Neural cell (in vitro differentiated cells): ENCODE data around the gene KLHL6. TPM values are rescaled to one million over a fixed set of nuclear protein-coding genes. Genes with fewer than 3 reads are reported as not detected.

Experiments
- H2AFZ ChIP-seq: fragments of 200-600, 300-800 bp; sonication (generic), shearing (Covaris generic); 2 replicates; pipeline ENCODE4 v1.6.0; 2014; ENCODE audit warnings: low read depth, mild to moderate bottlenecking, antibody characterized with exemption, low read length, moderate library complexity
- H3F3A ChIP-seq: fragments of 200-600 bp; shearing (Covaris generic); 2 replicates; pipeline ENCODE4 v1.6.1; 2016; ENCODE audit warnings: mild to moderate bottlenecking, moderate library complexity, mixed read lengths, antibody characterized with exemption, low read length; ENCODE audit not compliant: insufficient read depth, poor library complexity, severe bottlenecking
- H3K27ac ChIP-seq: fragments of 200-600, 300-800 bp; sonication (generic), shearing (Covaris generic); 2 replicates; pipeline ENCODE4 v1.5.1; 2014; ENCODE audit warnings: mild to moderate bottlenecking, low read length, moderate library complexity
- H3K27me3 ChIP-seq: fragments of 300-800, 200-600 bp; sonication (generic), shearing (Covaris generic); 2 replicates; pipeline ENCODE4 v1.6.0; 2014; ENCODE audit warnings: mild to moderate bottlenecking, low read depth, low read length, moderate library complexity; ENCODE audit not compliant: insufficient read depth
- H3K36me3 ChIP-seq: fragments of 300-800, 200-600 bp; sonication (generic), shearing (Covaris generic); 2 replicates; pipeline ENCODE4 v1.5.1; 2014; ENCODE audit warnings: mild to moderate bottlenecking, antibody characterized with exemption, low read length, moderate library complexity; ENCODE audit not compliant: insufficient read depth
- H3K4me2 ChIP-seq: fragments of 300-800, 200-600 bp; sonication (generic), shearing (Covaris generic); 2 replicates; pipeline ENCODE4 v1.6.0; 2014; ENCODE audit warnings: mild to moderate bottlenecking, low read length
- H3K4me3 ChIP-seq: fragments of 300-800, 200-600 bp; sonication (generic), shearing (Covaris generic); 2 replicates; pipeline ENCODE4 v1.5.1; 2014; ENCODE audit warnings: mild to moderate bottlenecking, low read length, moderate library complexity
- H3K79me2 ChIP-seq: fragments of 200-600 bp; shearing (Covaris generic); replicated peaks from 2 replicates; pipeline ENCODE4 v1.6.0; 2014; ENCODE audit warnings: mild to moderate bottlenecking, low read length, moderate library complexity; ENCODE audit not compliant: insufficient read depth
- H3K9ac ChIP-seq: fragments of 300-800, 200-600 bp; sonication (generic), shearing (Covaris generic); 2 replicates; pipeline ENCODE4 v1.6.1; 2016; ENCODE audit warnings: mild to moderate bottlenecking, low read length, mixed read lengths
- H3K9me2 ChIP-seq: fragments of 200-600 bp; shearing (Covaris generic); 2 replicates; pipeline ENCODE4 v1.6.1; 2016; ENCODE audit warnings: mild to moderate bottlenecking, low read length, mixed read lengths; ENCODE audit not compliant: insufficient read depth
- H3K9me3 ChIP-seq: fragments of 200-600, 300-800 bp; sonication (generic), shearing (Covaris generic); 2 replicates; pipeline ENCODE4 v1.6.1; 2016; ENCODE audit warnings: mild to moderate bottlenecking, mixed run types, low read length, moderate library complexity, mixed read lengths
- H4K20me1 ChIP-seq: fragments of 200-600 bp; shearing (Covaris generic); 2 replicates; pipeline ENCODE4 v1.6.1; 2016; ENCODE audit warnings: mild to moderate bottlenecking, mixed run types; ENCODE audit not compliant: insufficient read depth
- CTCF ChIP-seq: fragments of 450-650 bp; IDR thresholded peaks from 2 replicates; pipeline ENCODE4 v1.5.1; 2014; ENCODE audit warnings: antibody characterized with exemption, mild to moderate bottlenecking, moderate library complexity; ENCODE audit not compliant: poor library complexity, severe bottlenecking
- EP300 ChIP-seq: fragments of 450-650 bp; conservative IDR thresholded peaks from 2 replicates; pipeline ENCODE4 v1.6.1; 2014; ENCODE audit warnings: antibody characterized with exemption, mild to moderate bottlenecking, moderate library complexity; ENCODE audit not compliant: poor library complexity, severe bottlenecking
- EZH2 ChIP-seq: fragments of 200-600, 300-800 bp; shearing (Covaris generic), sonication (generic); IDR thresholded peaks from 2 replicates; pipeline ENCODE4 v1.6.1; 2014; ENCODE audit warnings: antibody characterized with exemption, low read length, borderline replicate concordance, mild to moderate bottlenecking; ENCODE audit not compliant: insufficient read depth, poor library complexity, severe bottlenecking
- MXI1 ChIP-seq: fragments of 450-650 bp; conservative IDR thresholded peaks from 2 replicates; pipeline ENCODE4 v1.6.1; 2014; ENCODE audit warnings: antibody characterized with exemption, mild to moderate bottlenecking; ENCODE audit not compliant: poor library complexity, severe bottlenecking
- POLR2AphosphoS5 ChIP-seq: IDR thresholded peaks from 2 replicates; pipeline ENCODE4 v1.6.1; 2012
- RAD21 ChIP-seq: fragments of 450-650 bp; conservative IDR thresholded peaks from 2 replicates; pipeline ENCODE4 v1.6.1; 2014; ENCODE audit warnings: antibody characterized with exemption, mild to moderate bottlenecking, moderate library complexity
- REST ChIP-seq: IDR thresholded peaks from 2 replicates; pipeline ENCODE4 v1.6.1; 2012; ENCODE audit warnings: borderline replicate concordance
- SMC3 ChIP-seq: fragments of 450-650 bp; conservative IDR thresholded peaks from 2 replicates; pipeline ENCODE4 v1.6.1; 2014; ENCODE audit warnings: antibody characterized with exemption, mild to moderate bottlenecking, moderate library complexity; ENCODE audit not compliant: poor library complexity
- TAF1 ChIP-seq: IDR thresholded peaks from 2 replicates; pipeline ENCODE4 v1.6.1; 2012; ENCODE audit warnings: low read depth
- polyA plus RNA-seq: library from polyadenylated mRNA; depleted of rRNA; stranded (reverse); fragments of >200 nt; gene quantifications from 2 replicates; pipeline ENCODE4 v1.2.3, GENCODE V29; 2014

KLHL6 gene
- polyA plus RNA-seq, 1 donor from 2014 or later = not detected

GRCh38 chr3:183517607-183518006, 37.9 kb downstream of the KLHL6 start:
- H3K9me2 ChIP-seq = no peaks in the 10 kb centered on the region
- H3K4me2 ChIP-seq = no peak overlapping the region
- H2AFZ ChIP-seq = no peak overlapping the region
- no peak overlapping the region for H3K9ac ChIP-seq
- no peaks in the 10 kb centered on the region for H3K79me2 ChIP-seq
- no peak for TF ChIP-seq EP300
- no peak for TF ChIP-seq POLR2AphosphoS5
- TF ChIP-seq REST = no peak
- no peak for TF ChIP-seq MXI1
- no peak for TF ChIP-seq TAF1
- no peak for TF ChIP-seq SMC3
- no peak for TF ChIP-seq CTCF
- TF ChIP-seq EZH2 = no peak
- TF ChIP-seq RAD21 = no peak
- no peaks in the 10 kb centered on the region for H3F3A ChIP-seq
- no peaks in the 10 kb centered on the region for H4K20me1 ChIP-seq
- no peak overlapping the region for H3K4me3 ChIP-seq
- H3K36me3 ChIP-seq = no peaks in the 10 kb centered on the region
- H3K27me3 ChIP-seq = no peaks in the 10 kb centered on the region
- no peaks in the 10 kb centered on the region for H3K9me3 ChIP-seq
- no peak overlapping the region for H3K27ac ChIP-seq

GRCh38 chr3:183515968-183516851, 39.3 kb downstream of the KLHL6 start:
- Histone ChIP-seq H3K4me3 (no peak overlapping the region), H3K36me3 (no peaks in the 10 kb centered on the region), H3K79me2 (no peaks in the 10 kb centered on the region), H3K9me3 (no peaks in the 10 kb centered on the region), H3K9ac (no peak overlapping the region), H3K4me2 (no peak overlapping the region), H3K27me3 (no peaks in the 10 kb centered on the region), H4K20me1 (no peaks in the 10 kb centered on the region), H2AFZ (no peak overlapping the region), H3F3A (no peaks in the 10 kb centered on the region), H3K27ac (no peak overlapping the region), H3K9me2 (no peaks in the 10 kb centered on the region)
- TF ChIP-seq POLR2AphosphoS5 = no peak
- TF ChIP-seq REST = no peak
- no peak for TF ChIP-seq RAD21
- TF ChIP-seq EP300 = no peak
- TF ChIP-seq SMC3 = no peak
- no peak for TF ChIP-seq CTCF
- TF ChIP-seq EZH2 = no peak
- TF ChIP-seq MXI1 = no peak
